Esophagus squamous epithelium (tissue), 5 donors: ENCODE data around the gene LRRC4. TPM values are rescaled to one million over a fixed set of nuclear protein-coding genes. Genes with fewer than 3 reads are reported as not detected.

ENCODE experiments used
- DNase-seq: peaks from one replicate; lab custom pipeline; 2025; lab: John Stamatoyannopoulos, UW
- H3K27ac ChIP-seq, 4 donors: fragments of 200-600 bp; sonication (generic); one replicate each; pipeline ENCODE4 v1.5.1; 2016 to 2019; ENCODE audit warnings: mild to moderate bottlenecking in 1 of 4
- H3K27me3 ChIP-seq, 4 donors: fragments of 200-600 bp; sonication (generic); 1 replicate in 3 of 4; 2 replicates in 1 of 4; pipeline versions ENCODE4 v1.5.1 to v1.6.0; 2017 to 2021; ENCODE audit warnings: antibody characterized with exemption in 1 of 4
- H3K36me3 ChIP-seq, 3 donors: fragments of 200-600 bp; sonication (generic); one replicate each; pipeline ENCODE4 v1.5.1; 2016 to 2019
- H3K4me1 ChIP-seq, 3 donors: fragments of 200-600 bp; sonication (generic); one replicate each; pipeline ENCODE4 v1.5.1; 2017 to 2019
- H3K4me3 ChIP-seq, 4 donors: fragments of 200-600 bp; sonication (generic); 1 replicate in 3 of 4; 2 replicates in 1 of 4; pipeline ENCODE4 v1.5.1; 2016 to 2019; ENCODE audit warnings: mild to moderate bottlenecking in 2 of 4, moderate library complexity in 1 of 4
- H3K9me3 ChIP-seq, 3 donors: fragments of 200-600 bp; sonication (generic); one replicate each; pipeline ENCODE4 v1.5.1; 2016 to 2019
- POLR2A ChIP-seq, 4 donors: fragments of 450-650 bp; IDR thresholded peaks; one replicate each; pipeline ENCODE4 v1.6.1; 2017; ENCODE audit warnings: antibody characterized with exemption in 4 of 4, mild to moderate bottlenecking in 4 of 4, moderate library complexity in 3 of 4
- WGBS, 2 donors: methylation state at CpG; one replicate each; pipeline ENCODE4 v1.1.5; 2018; 5-methylcytosine and 5-hydroxymethylcytosine counted together
- intact Hi-C: fragments of 100-400 bp; cut with DNase I; formaldehyde crosslinking; loops from one replicate; pipeline ENCODE4 v1.15.0; 2022
- total RNA-seq, 4 donors: library from RNA; depleted of rRNA; stranded (reverse); fragments of >200 nt; gene quantifications; one replicate each; pipeline ENCODE4 v1.1.0, GENCODE V29; 2016
- TF ChIP-seq, protein P1 (sequence below), 6 experiments: fragments of 450-650 bp in 4 of 6; fragments of 200-600 bp in 2 of 6; sonication (generic) in 2 of 6; IDR thresholded peaks; one replicate each; pipeline ENCODE4 v1.5.1; 2016 to 2019; ENCODE audit warnings: antibody characterized with exemption in 6 of 6, mild to moderate bottlenecking in 4 of 6, moderate library complexity in 4 of 6
- donor health status: DM: yes; HTN: yes; CAD: no.

The LRRC4 gene
- total RNA-seq, 4 donors from 2014 or later: 2.9 to 11.1 (median 6.5) TPM

DNA sequence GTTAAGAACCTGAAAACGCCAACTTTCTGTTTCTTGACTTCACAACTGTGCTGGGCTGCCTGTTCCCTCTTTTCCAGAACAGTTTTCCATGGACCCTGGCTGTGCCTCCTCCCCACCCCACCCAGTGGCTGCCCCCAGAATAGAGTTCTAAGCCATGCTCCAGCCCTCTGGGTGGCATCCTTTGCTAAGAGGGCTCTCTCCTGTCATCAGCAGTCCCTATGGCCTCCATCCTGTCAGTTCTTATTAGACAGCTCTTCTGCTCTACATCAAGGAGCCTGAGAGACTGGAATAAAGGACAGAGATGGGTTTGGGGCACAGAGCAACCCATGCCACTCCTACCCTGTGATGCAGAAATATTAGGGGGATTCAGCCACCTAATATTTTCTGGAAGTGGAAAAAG, 13.9 kb upstream of the LRRC4 start:
- no peak for DNase-seq
- whole genome bisulfite sequencing, 2 donors: 78% methylated on average over 1 of the region's 1 CpG
- TF ChIP-seq, protein P1, sequence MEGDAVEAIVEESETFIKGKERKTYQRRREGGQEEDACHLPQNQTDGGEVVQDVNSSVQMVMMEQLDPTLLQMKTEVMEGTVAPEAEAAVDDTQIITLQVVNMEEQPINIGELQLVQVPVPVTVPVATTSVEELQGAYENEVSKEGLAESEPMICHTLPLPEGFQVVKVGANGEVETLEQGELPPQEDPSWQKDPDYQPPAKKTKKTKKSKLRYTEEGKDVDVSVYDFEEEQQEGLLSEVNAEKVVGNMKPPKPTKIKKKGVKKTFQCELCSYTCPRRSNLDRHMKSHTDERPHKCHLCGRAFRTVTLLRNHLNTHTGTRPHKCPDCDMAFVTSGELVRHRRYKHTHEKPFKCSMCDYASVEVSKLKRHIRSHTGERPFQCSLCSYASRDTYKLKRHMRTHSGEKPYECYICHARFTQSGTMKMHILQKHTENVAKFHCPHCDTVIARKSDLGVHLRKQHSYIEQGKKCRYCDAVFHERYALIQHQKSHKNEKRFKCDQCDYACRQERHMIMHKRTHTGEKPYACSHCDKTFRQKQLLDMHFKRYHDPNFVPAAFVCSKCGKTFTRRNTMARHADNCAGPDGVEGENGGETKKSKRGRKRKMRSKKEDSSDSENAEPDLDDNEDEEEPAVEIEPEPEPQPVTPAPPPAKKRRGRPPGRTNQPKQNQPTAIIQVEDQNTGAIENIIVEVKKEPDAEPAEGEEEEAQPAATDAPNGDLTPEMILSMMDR (IDR thresholded peaks at IDR 0.05): no peak
- TF ChIP-seq POLR2A (IDR thresholded peaks at IDR 0.05): no peak

DNA sequence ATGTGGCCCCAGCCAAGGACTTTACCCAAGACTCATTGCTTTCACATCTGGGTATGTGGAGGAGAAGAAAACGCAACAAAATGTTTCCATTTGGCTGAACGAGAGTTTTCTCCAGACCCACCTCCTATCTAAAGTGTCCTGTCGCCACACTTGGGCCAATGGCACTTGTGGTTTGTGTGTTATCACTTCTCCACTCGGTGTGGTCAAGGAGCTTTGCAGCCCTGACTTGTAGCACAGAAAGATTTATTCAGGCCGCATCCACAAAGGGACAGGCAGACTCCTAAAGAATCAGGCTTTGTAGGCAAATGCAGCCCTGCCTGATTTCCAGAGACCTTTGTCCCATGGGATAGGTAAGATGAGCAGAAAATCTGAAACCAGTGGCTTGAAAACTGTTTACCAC, 12.8 kb upstream of the LRRC4 start:
- Histone ChIP-seq H3K4me1 (peaks cover 0 to 7% (median 0%) of the 10 kb centered on the region in 3 donors), H3K4me3 (no peak overlapping the region), H3K9me3 (no peaks in the 10 kb centered on the region), H3K27ac (no peak overlapping the region), H3K36me3 (peaks cover 0 to 14% (median 0%) of the 10 kb centered on the region in 3 donors), H3K27me3 (no peaks in the 10 kb centered on the region)
- no peak for DNase-seq
- no peak for TF ChIP-seq POLR2A (IDR thresholded peaks at IDR 0.05)
- TF ChIP-seq, protein P1 (IDR thresholded peaks at IDR 0.05): no peak
- WGBS, 2 donors: 69 to 86% methylated on average over 5 of the region's 5 CpGs
- intact Hi-C loops: no loop called here

More for the DNA sequence above, 13.9 kb upstream of the LRRC4 start:
- H3K27ac ChIP-seq: no peak overlapping the region
- H3K9me3 ChIP-seq: no peaks in the 10 kb centered on the region
- intact Hi-C loops: no loop called here
- H3K4me3 ChIP-seq: no peak overlapping the region
- no peaks in the 10 kb centered on the region for H3K27me3 ChIP-seq
- H3K36me3 ChIP-seq: peaks cover 0 to 15% (median 0%) of the 10 kb centered on the region in 3 donors
- H3K4me1 ChIP-seq: peaks cover 0 to 7% (median 0%) of the 10 kb centered on the region in 3 donors

DNA sequence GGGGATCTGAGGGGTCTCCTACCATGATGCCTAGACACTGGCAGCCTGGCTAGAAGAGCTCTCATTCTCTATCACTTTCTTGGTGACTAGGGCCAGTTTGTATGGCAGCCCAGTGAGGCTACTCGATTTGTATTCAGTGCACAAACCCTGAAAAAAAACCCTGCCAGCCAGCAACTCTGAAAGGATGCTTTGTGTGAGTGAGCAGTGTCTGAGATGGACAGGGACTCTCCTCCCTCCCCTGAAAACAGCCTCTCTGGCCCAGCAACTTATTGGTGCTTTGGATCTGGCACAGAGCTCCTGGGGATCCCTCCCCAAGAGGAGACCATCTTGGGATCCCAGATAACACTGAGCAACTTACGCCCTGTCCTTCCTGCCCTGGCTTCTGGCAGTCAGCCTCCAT, 10.8 kb upstream of the LRRC4 start:
- 100% methylated on average over 2 of the region's 2 CpGs for WGBS, 2 donors
- Histone ChIP-seq H3K9me3 (no peaks in the 10 kb centered on the region), H3K27me3 (no peaks in the 10 kb centered on the region), H3K27ac (no peak overlapping the region), H3K4me3 (no peak overlapping the region), H3K4me1 (peaks cover 0 to 7% (median 0%) of the 10 kb centered on the region in 3 donors), H3K36me3 (peaks cover 0 to 6% (median 0%) of the 10 kb centered on the region in 3 donors)
- TF ChIP-seq POLR2A (IDR thresholded peaks at IDR 0.05): no peak
- TF ChIP-seq, protein P1 (IDR thresholded peaks at IDR 0.05): no peak
- intact Hi-C loops: no loop called here
- no peak for DNase-seq

- TF ChIP-seq, protein P1 (IDR thresholded peaks at IDR 0.05): no peak
- no peak for TF ChIP-seq POLR2A (IDR thresholded peaks at IDR 0.05)
- no peaks in the 10 kb centered on the region for H3K27me3 ChIP-seq
- H3K4me3 ChIP-seq: no peak overlapping the region
- H3K4me1 ChIP-seq: peaks cover 0 to 7% (median 0%) of the 10 kb centered on the region in 3 donors
- no peak for DNase-seq
- intact Hi-C loops: no loop called here
- no peaks in the 10 kb centered on the region for H3K9me3 ChIP-seq
- peaks cover 0 to 6% (median 0%) of the 10 kb centered on the region in 3 donors for H3K36me3 ChIP-seq
- 17 to 72% methylated on average over 6 to 7 of the region's 7 CpGs for WGBS, 2 donors
- no peak overlapping the region for H3K27ac ChIP-seq
Measured at GRCh38 chr7:128041203-128041602, 10.0 kb upstream of the LRRC4 start.

DNA sequence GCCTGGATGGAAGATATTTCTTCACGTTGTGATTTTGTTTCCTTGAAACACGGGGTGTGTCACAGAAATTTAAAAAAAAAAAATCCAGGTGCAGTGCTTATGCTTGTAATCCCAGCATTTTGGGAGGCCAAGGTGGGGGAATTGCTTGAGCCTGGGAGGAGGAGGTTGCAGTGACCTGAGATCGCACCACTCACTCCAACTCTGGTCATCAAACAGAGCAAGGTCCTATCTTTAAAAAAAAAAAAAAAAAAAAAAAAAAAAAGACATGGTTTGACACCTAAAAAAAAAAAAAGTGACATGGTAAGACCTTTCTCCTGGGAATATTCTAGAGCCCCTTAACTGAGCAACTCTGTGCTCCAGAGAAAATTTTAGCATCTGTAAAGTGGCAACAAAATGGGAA, 9.0 kb upstream of the LRRC4 start:
- no peak for DNase-seq
- Histone ChIP-seq H3K4me1 (peaks cover 0 to 7% (median 0%) of the 10 kb centered on the region in 3 donors), H3K9me3 (no peaks in the 10 kb centered on the region), H3K4me3 (no peak overlapping the region), H3K36me3 (peaks cover 0 to 6% (median 0%) of the 10 kb centered on the region in 3 donors), H3K27ac (no peak overlapping the region), H3K27me3 (no peaks in the 10 kb centered on the region)
- intact Hi-C loops: no loop called here
- no peak for TF ChIP-seq POLR2A (IDR thresholded peaks at IDR 0.05)
- TF ChIP-seq, protein P1 (IDR thresholded peaks at IDR 0.05): no peak
- 78 to 100% methylated on average over 1 to 3 of the region's 3 CpGs for WGBS, 2 donors
